Osteoblast (primary cell): ENCODE results near the gene TEX11. TPM values are rescaled to one million over a fixed set of nuclear protein-coding genes. Genes with fewer than 3 reads are reported as not detected.
"Not testable (repeated sequence)": the region's sequence is repeated elsewhere in the genome, so short reads cannot be mapped to it uniquely, and the experiment has no call there.

Source experiments
- DNase-seq: peaks from one replicate; pipeline ENCODE4 v3.0.0; 2011; ENCODE audit warnings: low spot score, mixed read lengths; ENCODE audit not compliant: insufficient read length; ENCODE audit errors: missing footprints
- H2AFZ ChIP-seq: 2 replicates; pipeline ENCODE4 v1.6.0; 2011; ENCODE audit warnings: mild to moderate bottlenecking, low read length
- H3K27ac ChIP-seq: 2 replicates; pipeline ENCODE4 v1.5.1; 2011; ENCODE audit warnings: mild to moderate bottlenecking, low read depth, low read length, moderate library complexity
- H3K27me3 ChIP-seq: 2 replicates; pipeline ENCODE4 v1.6.0; 2012; ENCODE audit warnings: mild to moderate bottlenecking, control low read depth, inconsistent platforms, low read length, moderate library complexity; ENCODE audit not compliant: insufficient read depth
- H3K36me3 ChIP-seq: 2 replicates; pipeline ENCODE4 v1.5.1; 2011; ENCODE audit warnings: mild to moderate bottlenecking, low read length, control low read depth, moderate library complexity; ENCODE audit not compliant: insufficient read depth
- H3K4me1 ChIP-seq: 2 replicates; pipeline ENCODE4 v1.5.1; 2011; ENCODE audit warnings: mild to moderate bottlenecking, low read length, control low read depth, moderate library complexity; ENCODE audit not compliant: insufficient read depth
- H3K4me2 ChIP-seq: 2 replicates; pipeline ENCODE4 v1.6.0; 2011; ENCODE audit warnings: mild to moderate bottlenecking, low read length; ENCODE audit not compliant: insufficient read depth
- H3K4me3 ChIP-seq: fragments of 200-600 bp; sonication (generic); 3 replicates; pipeline ENCODE4 v1.5.1; 2012; ENCODE audit warnings: mild to moderate bottlenecking, low read length, inconsistent platforms; ENCODE audit not compliant: insufficient read depth
- H3K79me2 ChIP-seq: 2 replicates; pipeline ENCODE4 v1.6.0; 2012; ENCODE audit warnings: mild to moderate bottlenecking, low read length, control low read depth, inconsistent platforms; ENCODE audit not compliant: insufficient read depth
- H3K9me3 ChIP-seq: 2 replicates; pipeline ENCODE4 v1.5.1; 2011; ENCODE audit warnings: low read depth, low read length, control low read depth
- H4K20me1 ChIP-seq: 2 replicates; pipeline ENCODE4 v1.6.0; 2012; ENCODE audit warnings: mild to moderate bottlenecking, low read length, control low read depth; ENCODE audit not compliant: insufficient read depth
- CTCF ChIP-seq: IDR thresholded peaks from 2 replicates; pipeline ENCODE4 v1.5.1; 2011; ENCODE audit warnings: mild to moderate bottlenecking, low read depth, low read length, moderate library complexity; ENCODE audit errors: extremely low read depth
- total RNA-seq: library from RNA; depleted of rRNA; stranded (reverse); fragments of >200 nt; gene quantifications from 2 replicates; pipeline ENCODE4 v1.2.3, GENCODE V29; 2012

TEX11 gene
- total RNA-seq, 1 donor = not detected

GRCh38 chrX:70754169-70754848 is 154.2 kb downstream of the TEX11 start:
- no peak overlapping the region for H2AFZ ChIP-seq
- no peaks in the 10 kb centered on the region for H3K9me3 ChIP-seq
- no peaks in the 10 kb centered on the region for H3K36me3 ChIP-seq
- no peak overlapping the region for H3K4me2 ChIP-seq
- TF ChIP-seq CTCF = no peak
- no peaks in the 10 kb centered on the region for H4K20me1 ChIP-seq
- H3K79me2 ChIP-seq = no peaks in the 10 kb centered on the region
- no peaks in the 10 kb centered on the region for H3K27me3 ChIP-seq
- no peak overlapping the region for H3K4me3 ChIP-seq
- DNase-seq = no peak
- no peaks in the 10 kb centered on the region for H3K4me1 ChIP-seq
- H3K27ac ChIP-seq = no peak overlapping the region

- H3K9me3 ChIP-seq, H3K27ac ChIP-seq, H3K4me3 ChIP-seq, H3K36me3 ChIP-seq, H4K20me1 ChIP-seq, H3K27me3 ChIP-seq, H2AFZ ChIP-seq, H3K4me1 ChIP-seq, H3K79me2 ChIP-seq, DNase-seq, H3K4me2 ChIP-seq: not testable (repeated sequence)
Observed at GRCh38 chrX:70733774-70734173, 174.7 kb downstream of the TEX11 start.

GRCh38 chrX:70727961-70728360 is 180.6 kb downstream of the TEX11 start:
- not testable (repeated sequence) for DNase-seq, H3K36me3 ChIP-seq, H3K4me3 ChIP-seq, H3K9me3 ChIP-seq, H3K27me3 ChIP-seq, H3K27ac ChIP-seq, H3K4me1 ChIP-seq, H2AFZ ChIP-seq, H4K20me1 ChIP-seq, H3K79me2 ChIP-seq, H3K4me2 ChIP-seq

- Histone ChIP-seq H3K9me3 (no peaks in the 10 kb centered on the region), H4K20me1 (no peaks in the 10 kb centered on the region), H3K27me3 (peaks cover 2% of the 10 kb centered on the region), H3K4me2 (no peak overlapping the region), H3K4me1 (no peaks in the 10 kb centered on the region), H3K4me3 (no peak overlapping the region), H2AFZ (no peak overlapping the region), H3K36me3 (no peaks in the 10 kb centered on the region), H3K79me2 (no peaks in the 10 kb centered on the region), H3K27ac (no peak overlapping the region)
- DNase-seq = no peak
- TF ChIP-seq CTCF = no peak
Observed at GRCh38 chrX:70720721-70721120, 187.8 kb downstream of the TEX11 start.

GRCh38 chrX:70711336-70711735 is 197.2 kb downstream of the TEX11 start:
- H4K20me1 ChIP-seq, H3K4me2 ChIP-seq: not testable (repeated sequence)

More at GRCh38 chrX:70711336-70711735, 197.2 kb downstream of the TEX11 start:
- not testable (repeated sequence) for H3K36me3 ChIP-seq, H3K27ac ChIP-seq, H3K27me3 ChIP-seq, H3K4me1 ChIP-seq, DNase-seq, H2AFZ ChIP-seq, H3K4me3 ChIP-seq, H3K9me3 ChIP-seq, H3K79me2 ChIP-seq
